ENCODE measurements around the gene INSYN1.

INSYN1 gene

GRCh38 chr15:73715417-73715816, 37.7 kb downstream of the INSYN1 start:
- DNase-seq, result no peak
- Histone ChIP-seq H3K4me1 (peaks cover 0 to 13% (median 6%) of the 10 kb centered on the region in 4 donors), H3K27ac (no peak overlapping the region), H3K36me3 (peaks cover 21 to 42% (median 41%) of the 10 kb centered on the region in 3 donors), H3K4me3 (no peak overlapping the region), H3K9me3 (no peaks in the 10 kb centered on the region), H3K27me3 (no peaks in the 10 kb centered on the region)
- intact Hi-C loops (cut with DNase I; ENCODE audit: low total_unique reads), result no loop called here
- TF ChIP-seq CTCF (IDR thresholded peaks at IDR 0.05), result no peak

DNA sequence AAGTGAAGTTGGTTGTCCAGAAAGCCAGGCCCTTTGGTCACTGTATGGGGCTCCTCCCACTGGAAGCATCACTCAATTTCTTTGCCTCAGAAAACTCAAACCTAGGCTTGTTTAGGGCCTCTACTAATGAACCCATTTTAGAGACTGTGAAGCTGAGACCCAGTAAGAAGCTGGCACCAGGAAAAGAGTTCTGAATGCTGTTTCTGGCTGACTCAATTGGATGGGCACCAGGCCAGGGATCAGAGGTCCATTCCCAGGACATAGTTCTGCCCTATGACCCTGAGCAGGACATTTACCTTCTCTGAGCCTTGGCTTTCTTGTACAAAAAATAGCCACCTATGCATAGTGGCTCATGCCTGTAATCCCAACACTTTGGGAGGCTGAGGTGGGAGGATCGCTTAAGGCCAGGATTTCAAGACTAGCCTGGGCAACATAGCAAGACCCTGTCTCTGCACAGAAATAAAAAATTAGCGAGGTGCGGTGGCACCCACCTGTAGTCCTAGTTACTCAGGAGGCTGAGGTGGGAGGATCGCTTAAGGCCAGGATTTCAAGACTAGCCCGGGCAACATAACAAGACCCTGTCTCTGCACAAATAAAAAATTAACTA, 38.4 kb downstream of the INSYN1 start:
- peaks cover 21 to 49% (median 46%) of the 10 kb centered on the region in 3 donors for H3K36me3 ChIP-seq
- DNase-seq, result no peak
- intact Hi-C loops (cut with DNase I; ENCODE audit: low total_unique reads), result no loop called here
- H3K27ac ChIP-seq, result no peak overlapping the region
- peaks cover 0 to 19% (median 6%) of the 10 kb centered on the region in 4 donors for H3K4me1 ChIP-seq
- no peaks in the 10 kb centered on the region for H3K9me3 ChIP-seq
- no peaks in the 10 kb centered on the region for H3K27me3 ChIP-seq
- no peak overlapping the region for H3K4me3 ChIP-seq
- no peak for TF ChIP-seq CTCF (IDR thresholded peaks at IDR 0.05)

GRCh38 chr15:73712107-73712506, 41.0 kb downstream of the INSYN1 start:
- Histone ChIP-seq H3K27me3 (no peaks in the 10 kb centered on the region), H3K27ac (no peak overlapping the region), H3K36me3 (peaks cover 36 to 75% (median 73%) of the 10 kb centered on the region in 3 donors), H3K4me3 (no peak overlapping the region), H3K4me1 (peaks cover 0 to 18% (median 5%) of the 10 kb centered on the region in 4 donors), H3K9me3 (no peaks in the 10 kb centered on the region)
- DNase-seq, result no peak
- no peak for TF ChIP-seq CTCF (IDR thresholded peaks at IDR 0.05)
- intact Hi-C loops (cut with DNase I; ENCODE audit: low total_unique reads), result no loop called here

DNA sequence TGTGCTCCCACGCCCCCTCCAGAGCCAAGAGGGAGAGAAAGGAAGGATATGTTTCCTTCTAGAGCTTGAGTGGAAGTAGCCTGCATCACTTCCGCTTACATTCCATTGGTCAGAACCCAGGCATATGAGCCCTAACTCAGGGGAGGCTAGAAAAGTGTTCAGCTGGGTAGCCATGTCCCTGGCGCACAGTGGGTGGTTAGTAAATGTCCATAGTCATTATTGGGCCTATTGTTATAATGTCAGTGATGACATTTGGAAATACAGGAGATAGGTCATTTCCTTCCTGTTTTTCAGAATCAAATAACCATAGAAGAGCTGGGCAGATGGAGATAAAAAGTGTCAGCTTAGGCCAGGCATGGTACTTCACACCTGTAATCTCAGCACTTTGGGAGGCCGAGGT, 41.6 kb downstream of the INSYN1 start:
- no peaks in the 10 kb centered on the region for H3K9me3 ChIP-seq
- no peak for DNase-seq
- no peak overlapping the region for H3K27ac ChIP-seq
- H3K4me3 ChIP-seq, result no peak overlapping the region
- H3K27me3 ChIP-seq, result no peaks in the 10 kb centered on the region
- intact Hi-C loops (cut with DNase I; ENCODE audit: low total_unique reads), result no loop called here
- TF ChIP-seq CTCF (IDR thresholded peaks at IDR 0.05), result no peak
- peaks cover 0 to 12% (median 2%) of the 10 kb centered on the region in 4 donors for H3K4me1 ChIP-seq
- H3K36me3 ChIP-seq, result peaks cover 41 to 81% (median 78%) of the 10 kb centered on the region in 3 donors

DNA sequence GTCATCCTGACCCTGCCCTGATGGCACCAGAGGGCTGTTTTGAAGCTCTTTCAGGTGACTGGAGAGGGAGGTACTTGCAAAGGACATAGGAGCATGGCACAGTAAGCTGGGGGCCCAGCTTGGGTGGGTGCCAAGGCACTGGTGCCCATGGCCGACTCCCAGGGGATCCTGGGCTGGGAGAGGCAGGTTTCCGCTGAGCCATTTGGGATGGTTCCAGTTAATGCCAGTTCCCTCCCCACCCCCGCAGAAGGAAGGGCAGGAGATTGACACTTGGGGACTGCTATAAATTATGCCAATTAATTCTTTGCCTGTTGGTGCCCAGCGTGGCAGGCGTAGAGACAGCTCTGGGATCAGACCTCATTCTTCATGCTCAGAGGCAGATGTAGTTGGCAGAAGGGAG, 42.8 kb downstream of the INSYN1 start:
- intact Hi-C loops (cut with DNase I; ENCODE audit: low total_unique reads), result no loop called here
- H3K36me3 ChIP-seq, result peaks cover 42 to 92% (median 90%) of the 10 kb centered on the region in 3 donors
- no peaks in the 10 kb centered on the region for H3K27me3 ChIP-seq
- DNase-seq, result no peak
- no peak overlapping the region for H3K27ac ChIP-seq
- no peaks in the 10 kb centered on the region for H3K9me3 ChIP-seq
- H3K4me3 ChIP-seq, result no peak overlapping the region
- peaks cover 0 to 9% (median 0%) of the 10 kb centered on the region in 4 donors for H3K4me1 ChIP-seq
- no peak for TF ChIP-seq CTCF (IDR thresholded peaks at IDR 0.05)
